Measurements from ENCODE around the gene HDAC4.

HDAC4 gene

DNA sequence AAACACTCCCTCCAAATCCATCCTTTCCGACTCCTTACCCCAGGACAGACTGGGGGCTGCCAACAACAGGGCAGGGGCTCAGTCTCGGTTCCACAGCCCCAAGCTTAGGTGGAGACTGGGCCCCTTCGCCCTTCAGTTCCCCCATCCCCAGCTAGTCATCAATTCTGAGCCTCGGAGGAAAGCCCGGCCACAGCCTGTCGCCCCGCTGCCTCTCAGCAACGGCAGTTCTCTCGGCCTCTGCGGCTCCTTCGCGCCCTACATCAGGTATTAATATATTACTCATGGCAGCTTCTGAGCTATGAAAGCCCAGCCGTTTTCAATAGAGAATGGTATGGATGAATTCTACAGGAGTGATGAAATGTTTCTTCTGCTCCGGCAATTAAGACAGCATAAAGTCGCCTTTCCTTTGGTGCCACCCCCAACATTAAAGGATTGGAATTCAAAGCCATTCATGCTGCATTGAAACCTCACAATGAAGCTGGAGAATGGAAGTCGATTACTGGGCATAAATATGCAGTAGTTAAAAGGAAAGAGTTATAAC is 2.8 kb downstream of the HDAC4 start:
- no peak for DNase-seq (ENCODE audit: low read depth)

DNA sequence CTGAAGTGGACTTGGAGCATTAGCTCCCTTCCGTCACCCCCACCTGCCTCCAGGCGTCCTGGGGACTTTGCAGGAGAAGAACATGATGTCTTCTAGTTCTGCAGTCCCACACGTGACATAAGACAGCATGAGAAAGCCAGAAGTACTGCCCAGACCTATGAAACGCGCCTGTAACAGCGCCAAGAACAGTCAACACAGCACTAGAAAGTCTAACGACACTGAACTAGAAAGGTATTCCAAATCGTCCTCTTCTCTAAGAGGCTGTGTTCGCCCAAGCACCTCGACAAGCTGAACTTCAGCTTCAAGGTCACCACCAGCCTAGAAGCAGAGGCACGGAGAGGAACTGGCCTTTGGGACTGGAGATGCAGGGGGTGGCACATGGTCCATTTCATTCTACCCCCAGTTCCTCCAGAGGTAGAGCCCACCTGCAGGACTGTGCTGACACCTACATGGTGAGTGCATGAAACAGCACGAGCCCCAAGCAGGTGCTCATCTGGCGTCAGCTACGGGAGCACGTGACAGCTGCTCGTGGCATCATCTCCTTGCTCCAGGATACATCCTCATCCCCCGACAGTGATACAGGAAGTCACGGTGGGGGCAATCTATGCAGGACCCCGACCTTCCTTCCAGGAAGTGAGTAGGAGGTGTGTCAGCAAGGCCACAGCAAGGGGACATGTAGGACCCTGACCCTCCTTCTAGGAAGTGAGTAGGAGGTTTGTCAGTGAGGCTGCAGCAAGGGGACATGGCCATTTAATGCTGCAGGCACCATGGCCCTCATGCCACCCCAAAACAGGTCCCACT is 3.7 kb downstream of the HDAC4 start:
- no peak for DNase-seq (ENCODE audit: low read depth)

DNA sequence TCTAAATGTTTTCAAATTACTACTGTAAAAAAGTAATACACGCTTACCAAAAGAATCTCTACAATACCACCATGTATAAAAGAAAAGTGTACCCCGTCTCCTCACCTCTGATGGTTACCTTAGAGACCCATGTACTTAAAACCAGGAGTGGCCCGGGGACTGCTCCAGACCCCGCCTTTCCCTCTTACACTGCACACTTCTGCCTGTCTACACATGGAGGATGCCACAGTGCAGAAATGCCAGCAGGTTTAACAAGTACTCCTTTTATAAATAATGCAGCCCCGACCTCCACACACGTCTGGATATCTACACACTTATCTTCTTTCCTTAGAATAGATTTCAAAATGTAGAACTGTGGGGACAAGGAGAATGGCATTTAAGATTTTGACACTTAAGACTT is 5.3 kb downstream of the HDAC4 start:
- DNase-seq (ENCODE audit: low read depth) = no peak

DNA sequence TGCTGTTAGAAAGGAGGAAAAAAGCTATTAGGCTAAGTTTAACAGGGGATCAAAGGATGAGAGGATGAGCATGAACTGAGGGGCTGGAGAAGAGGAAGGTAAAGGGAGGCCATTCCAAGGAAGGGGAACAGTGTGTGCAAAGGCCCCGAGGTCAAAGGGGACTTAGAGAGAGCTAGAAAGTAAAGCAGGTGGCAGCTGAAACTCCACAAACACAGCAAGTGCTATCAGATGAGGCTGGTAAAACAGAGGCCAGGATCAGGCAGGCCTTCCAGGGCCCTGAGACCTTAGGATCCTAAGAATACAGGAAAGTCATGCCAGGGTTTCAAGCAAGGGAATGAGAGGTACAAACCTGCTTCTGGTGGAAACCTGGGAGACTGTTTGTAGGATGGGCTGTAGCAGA is 5.8 kb downstream of the HDAC4 start:
- DNase-seq (ENCODE audit: low read depth) = no peak

DNA sequence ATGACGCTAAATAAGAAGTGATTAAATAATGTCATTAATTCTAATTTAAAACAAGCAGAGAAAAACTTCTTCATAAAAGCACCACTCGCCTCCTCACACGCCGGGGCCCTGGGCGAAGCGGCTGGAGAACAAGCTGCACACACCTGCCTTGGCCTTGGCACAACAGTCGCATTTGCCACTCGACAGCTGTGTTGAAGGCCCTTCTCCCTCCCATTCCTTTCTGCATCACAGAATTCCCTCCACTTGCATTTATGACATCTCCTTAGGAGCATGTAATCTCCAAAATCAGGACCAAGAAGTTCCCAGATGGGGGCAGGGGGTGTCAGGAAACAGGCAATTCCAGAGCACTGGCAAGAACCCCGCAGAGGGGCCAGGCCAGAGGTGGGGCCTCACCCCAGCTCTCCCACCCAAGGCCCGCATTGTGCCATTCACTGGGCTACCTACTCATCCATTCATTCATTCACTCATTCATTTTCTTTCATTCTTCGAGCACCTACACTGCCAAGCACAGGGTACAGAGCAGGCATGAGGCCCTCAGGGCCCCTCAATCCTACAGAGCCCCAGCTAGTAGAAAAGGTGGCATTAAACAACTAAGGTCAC is 6.4 kb downstream of the HDAC4 start:
- no peak for DNase-seq (ENCODE audit: low read depth)

DNA sequence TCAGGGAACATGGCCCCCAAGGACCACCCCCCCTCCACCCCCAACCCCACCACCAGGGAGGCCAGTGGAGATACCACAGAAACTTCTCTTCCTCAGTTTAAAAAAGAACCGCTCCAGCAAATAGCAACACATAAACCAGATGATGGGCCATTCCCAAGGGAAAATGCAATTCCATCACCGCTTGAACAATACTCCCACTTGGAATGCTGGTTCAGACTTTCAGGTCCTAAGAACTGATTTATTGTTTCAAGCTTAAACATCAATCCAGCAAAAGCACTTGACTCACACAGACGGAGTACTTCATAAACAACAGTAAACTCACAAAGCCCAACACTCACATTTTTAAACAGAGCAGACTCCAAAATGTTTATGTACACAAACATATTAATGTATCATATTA is 6.9 kb downstream of the HDAC4 start:
- no peak for DNase-seq (ENCODE audit: low read depth)

DNA sequence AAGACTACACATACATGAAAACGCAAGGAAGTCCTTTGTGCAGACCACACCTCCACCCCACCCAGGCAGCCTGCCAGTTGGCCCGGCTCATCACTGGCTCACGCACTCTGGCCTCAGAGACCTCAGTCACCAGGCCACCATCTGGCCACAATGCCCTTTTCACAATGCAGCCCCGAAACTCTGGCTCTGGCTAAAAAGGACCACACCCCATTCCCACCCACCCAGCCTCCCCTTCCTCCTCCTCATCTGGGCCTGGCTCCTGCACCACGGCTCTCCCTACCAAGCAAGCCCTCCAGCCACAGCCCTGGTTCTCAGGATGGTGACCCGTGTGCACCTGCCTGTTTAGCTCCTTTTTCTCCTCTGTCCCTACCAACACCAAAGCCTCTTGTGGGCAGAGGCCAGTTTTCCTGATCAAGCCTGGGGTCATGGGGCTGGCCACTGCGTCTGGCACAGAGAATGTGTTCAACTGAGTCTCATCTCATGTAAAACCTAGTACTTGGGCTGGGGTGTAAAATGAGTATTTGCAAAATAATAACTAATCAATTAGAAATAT is 7.4 kb downstream of the HDAC4 start:
- no peak for DNase-seq (ENCODE audit: low read depth)

DNA sequence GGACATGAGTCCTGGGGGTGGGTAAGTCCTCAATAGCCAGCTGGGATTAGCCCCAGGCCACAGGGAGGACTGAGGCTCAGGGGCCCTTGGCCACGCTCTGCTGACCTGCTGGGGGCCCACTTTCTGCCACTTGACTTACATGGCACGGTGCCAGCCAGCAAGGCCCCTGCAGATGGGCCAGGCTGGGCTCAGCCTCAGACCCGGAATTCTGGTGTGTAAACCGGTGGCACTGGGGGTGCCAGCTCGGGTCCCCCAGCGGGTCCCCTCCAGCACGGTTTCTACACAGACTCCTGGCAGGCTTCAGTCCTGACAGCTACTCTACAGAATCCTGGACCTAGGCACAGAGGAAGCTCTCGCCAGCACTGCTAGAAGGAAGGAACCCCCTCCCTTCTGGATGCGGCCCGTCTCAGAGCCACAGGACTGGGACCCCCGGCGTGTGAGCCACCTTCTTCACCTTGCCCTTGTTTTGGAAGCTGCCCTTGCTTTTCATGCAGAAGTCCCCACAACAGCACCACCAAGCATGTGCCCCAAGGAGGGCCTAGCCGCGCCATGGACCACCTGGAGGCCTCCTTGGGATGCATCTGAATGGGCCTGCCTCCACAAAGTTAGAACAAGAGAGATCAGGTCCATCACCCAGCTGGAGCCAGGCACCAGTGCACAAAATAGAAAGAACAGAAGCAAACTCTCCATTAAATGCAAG is 8.0 kb downstream of the HDAC4 start:
- no peak for DNase-seq (ENCODE audit: low read depth)

DNA sequence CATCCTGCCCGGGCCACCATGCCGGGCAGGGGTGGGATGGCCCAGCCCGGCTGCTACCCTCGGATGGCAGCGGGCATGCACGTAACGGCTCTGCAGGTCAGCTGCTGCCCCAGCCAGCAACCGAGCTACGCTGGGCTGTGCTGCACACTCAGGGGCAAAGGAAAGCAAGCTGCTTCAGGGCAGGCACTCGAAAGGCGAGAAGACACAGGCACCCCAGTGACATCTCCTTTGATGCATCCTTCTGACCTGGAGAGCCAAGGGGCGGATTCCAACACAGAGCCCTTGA is 8.8 kb downstream of the HDAC4 start:
- DNase-seq (ENCODE audit: low read depth) = no peak

DNA sequence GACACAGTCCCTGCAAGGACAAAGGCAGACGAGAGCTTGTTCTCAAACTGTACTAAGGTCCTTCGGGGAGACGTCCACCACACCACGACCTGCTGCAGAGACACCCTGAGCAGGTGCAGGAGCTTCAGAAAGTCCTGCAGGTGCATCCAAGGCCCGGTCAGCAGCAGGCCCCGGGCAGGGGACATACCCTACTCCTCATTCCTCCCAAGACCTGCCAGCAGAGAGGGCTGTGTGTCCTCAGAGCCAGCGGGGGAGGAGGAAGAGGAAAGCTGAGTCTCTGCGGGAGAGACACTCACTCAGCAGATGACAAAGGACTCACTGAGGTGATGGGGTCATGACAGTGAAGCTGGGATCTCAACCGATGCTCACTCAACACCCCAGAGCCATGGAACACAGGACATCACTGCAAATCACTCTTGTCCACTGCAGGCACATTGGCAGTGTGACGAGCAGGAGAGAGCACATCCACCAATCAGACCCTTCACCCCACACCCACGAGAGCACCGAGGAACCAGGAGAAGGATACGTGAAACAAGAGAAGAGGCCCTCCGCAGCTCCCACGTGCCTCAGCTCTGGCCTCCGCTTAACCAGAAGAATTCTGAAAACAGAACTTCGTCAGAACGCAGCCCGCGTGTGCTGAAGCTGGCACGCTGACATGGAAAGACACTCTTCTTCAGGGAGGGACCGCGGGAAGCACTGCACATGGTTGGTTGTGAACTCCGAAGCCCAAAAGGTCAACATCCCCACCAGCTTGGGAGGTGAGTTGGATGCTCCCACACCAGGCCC is 9.3 kb downstream of the HDAC4 start:
- DNase-seq (ENCODE audit: low read depth) = no peak

DNA sequence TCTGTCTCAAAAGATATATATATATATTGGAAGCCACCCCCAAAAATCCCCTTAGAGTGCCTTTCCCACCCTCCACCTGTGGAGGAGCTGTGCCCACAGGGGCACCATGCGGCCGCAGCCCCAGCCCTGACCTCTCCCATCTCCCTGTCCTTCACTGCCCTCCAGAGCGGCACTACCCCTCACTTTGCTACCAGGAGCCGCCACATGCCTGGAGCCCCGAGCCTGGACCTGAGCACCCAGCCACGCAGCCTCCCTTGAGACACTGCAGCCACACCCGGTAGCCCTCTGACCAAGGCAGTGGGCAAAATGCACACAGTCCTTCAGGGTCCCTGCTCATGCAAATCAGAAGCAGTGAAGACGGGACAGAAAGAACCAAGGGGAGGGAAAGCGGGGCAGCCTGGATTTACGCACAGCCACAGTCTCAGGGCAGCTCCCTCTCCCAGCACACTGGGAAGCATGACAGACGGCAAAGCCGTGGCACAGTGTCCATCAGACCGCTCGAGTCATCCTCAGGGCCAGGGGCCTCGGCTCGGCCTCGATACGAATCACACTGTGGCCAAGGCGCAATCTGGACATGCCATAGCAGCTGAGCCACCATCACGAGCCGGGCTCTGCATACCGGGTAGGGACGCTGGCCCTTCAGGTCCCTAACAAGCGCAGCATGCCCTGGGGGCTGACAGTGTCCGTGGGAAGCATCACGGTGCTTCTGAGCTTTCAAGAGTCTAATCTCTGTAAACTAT is 10.1 kb downstream of the HDAC4 start:
- no peak for DNase-seq (ENCODE audit: low read depth)

DNA sequence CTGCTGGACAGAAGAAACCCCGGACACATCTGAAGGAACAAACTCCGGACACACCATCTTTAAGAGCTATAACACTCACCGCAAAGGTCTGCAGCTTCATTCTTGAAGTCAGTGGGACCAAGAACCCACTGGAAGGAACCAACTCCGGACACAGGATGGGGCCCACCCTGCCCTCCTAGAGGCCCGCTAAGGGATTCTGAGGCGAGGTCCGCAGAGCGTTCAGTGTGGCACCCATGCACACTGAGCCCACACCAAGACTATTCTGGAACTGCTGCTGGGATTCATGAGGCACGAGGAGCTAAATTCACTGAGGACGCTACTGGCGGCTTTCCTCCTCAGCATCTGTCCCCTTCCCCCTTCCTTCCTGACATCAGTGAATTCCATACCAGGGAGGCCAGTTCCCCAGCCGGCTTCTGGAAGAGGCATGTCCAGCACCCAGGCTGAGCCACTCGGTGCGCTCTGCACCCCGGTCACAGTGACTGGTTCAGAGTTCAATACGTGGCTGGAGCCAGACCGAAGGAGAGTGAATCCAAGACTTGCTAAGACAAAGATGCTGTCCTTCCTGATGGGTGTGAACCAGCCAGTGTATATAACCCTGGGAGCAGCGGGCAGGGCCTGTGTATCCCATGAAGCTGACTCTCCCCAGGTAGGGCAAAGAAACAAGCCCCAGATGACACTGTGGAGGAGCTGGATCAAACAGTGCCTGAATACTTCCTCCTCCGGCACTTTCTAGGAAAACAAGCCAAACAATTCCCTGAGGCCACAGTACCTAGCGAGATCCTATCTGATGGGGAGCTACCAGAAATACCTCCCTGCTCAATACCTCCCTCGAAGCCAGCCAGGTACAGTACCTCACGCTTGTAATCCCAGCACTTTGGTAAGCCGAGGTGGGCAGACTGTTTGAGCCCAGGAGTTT is 11.1 kb downstream of the HDAC4 start:
- no peak for DNase-seq (ENCODE audit: low read depth)

DNA sequence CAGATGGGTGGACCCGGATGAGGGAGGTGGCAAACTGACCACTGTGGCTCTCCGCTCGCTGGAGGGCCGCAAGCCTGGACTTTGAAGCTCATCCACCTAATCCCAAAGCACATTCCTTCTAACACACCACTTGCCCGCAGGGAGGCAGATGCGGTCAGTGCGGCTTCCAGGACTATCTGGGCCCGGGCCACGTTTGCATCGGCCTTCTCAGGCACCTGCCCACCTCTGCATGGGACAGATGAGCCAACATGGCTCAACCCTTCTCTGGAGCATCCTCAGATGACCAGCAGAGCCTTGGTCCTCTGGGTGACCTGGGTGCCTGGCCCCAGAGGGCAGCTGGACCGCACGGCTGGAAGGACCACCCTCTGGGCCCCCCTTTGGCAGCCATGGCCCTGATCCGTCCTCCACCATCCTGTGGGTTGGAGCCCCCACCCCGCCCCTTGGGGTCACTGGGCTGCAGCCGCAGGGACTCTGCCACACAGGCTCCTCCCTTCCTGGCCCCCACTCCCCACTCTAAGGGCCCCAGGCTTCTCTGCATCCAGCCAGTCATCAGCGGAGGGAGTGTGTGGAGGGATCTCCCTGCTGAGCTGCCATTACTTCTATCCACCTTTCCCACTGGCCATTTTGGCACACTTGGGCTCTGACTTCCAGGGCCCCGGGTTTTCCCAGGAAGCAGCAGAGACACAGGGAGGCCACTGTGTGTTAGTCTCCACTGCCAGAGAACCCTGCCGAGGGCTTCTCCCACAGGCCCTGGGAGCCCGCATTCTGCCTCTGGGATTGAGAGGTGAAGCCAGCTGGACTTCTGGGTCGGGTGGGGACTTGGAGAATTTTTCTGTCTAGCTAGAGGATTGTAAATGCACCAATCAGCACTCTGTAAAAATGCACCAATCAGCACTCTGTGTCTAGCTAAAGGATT is 12.3 kb downstream of the HDAC4 start:
- no peak for DNase-seq (ENCODE audit: low read depth)

DNA sequence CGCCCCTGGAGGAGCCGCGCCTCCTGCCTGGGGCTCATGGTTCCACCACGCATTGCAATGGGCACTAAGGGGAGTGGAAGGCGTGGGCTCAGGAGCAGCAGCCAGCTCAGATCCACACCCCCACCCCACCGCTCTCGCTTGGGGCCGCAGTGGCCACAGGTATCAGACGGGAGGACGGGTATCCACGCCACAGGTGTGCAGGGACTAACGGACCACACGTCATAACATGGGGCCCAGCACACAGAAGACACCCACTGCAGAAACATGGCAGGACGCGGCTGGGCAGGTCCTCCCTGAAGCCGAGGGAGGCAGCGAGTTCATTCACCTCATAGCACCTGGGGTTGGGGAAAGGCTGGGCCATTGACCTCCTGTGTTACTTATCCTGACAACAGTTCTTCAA is 13.0 kb downstream of the HDAC4 start:
- no peak for DNase-seq (ENCODE audit: low read depth)

DNA sequence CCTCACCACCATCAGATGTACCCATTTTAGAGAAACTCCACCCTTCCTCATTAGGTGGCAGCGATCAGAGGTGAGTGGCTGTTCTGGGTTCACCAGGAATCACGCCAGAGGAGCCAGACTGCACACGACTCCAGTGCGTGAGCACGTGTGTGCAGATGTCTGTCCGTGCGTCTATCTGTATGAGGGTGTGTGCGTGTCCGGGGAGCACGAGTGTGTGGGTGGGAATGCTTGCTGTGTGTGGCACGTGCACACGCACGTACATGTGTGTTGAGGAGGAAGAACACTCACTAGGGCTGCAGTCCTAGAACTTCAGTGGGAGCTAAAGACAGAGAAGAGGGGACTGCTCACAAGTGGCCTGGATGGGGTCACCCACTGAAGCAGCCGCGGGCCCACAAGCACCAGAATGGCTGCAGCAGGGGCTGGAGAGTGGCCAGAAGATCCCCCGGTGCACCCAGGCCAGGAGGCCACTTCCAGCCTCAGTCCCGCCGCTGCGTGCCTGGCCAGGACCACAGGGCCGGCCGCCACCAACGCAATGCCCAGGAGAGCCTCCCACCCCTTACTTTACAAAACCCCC is 13.9 kb downstream of the HDAC4 start:
- no peak for DNase-seq (ENCODE audit: low read depth)

DNA sequence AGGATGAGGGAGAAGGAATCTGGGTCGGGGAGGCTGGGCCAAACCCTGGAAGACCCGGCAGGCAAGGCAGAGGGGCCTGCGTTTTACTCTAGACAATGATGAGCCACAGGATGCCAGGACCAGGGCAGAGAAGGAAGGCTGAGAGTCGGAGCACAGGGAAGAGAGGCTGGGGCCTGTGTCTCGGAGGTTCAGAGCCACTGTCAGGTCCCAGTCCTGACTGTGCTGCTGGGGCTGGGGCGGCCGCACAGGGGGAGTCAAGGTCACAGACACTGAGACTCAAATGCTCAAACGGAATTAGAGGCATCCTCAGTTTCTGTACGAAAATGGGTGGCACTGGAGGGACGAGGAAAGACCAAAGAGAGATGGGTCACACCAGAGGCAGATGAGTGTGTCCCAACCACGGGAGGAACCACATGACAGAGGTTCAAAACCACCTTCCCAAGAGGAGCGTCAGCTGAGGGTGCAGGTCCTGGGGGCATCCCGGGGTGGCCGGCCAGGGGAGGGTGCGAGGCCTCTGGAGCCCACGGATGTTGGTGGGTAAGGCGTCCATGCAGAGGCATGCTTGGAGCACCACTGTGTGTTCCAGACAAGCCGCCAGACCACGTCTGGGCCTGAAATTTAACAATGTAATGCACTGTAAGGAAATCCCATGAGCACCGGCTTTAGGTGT is 14.7 kb downstream of the HDAC4 start:
- no peak for DNase-seq (ENCODE audit: low read depth)

DNA sequence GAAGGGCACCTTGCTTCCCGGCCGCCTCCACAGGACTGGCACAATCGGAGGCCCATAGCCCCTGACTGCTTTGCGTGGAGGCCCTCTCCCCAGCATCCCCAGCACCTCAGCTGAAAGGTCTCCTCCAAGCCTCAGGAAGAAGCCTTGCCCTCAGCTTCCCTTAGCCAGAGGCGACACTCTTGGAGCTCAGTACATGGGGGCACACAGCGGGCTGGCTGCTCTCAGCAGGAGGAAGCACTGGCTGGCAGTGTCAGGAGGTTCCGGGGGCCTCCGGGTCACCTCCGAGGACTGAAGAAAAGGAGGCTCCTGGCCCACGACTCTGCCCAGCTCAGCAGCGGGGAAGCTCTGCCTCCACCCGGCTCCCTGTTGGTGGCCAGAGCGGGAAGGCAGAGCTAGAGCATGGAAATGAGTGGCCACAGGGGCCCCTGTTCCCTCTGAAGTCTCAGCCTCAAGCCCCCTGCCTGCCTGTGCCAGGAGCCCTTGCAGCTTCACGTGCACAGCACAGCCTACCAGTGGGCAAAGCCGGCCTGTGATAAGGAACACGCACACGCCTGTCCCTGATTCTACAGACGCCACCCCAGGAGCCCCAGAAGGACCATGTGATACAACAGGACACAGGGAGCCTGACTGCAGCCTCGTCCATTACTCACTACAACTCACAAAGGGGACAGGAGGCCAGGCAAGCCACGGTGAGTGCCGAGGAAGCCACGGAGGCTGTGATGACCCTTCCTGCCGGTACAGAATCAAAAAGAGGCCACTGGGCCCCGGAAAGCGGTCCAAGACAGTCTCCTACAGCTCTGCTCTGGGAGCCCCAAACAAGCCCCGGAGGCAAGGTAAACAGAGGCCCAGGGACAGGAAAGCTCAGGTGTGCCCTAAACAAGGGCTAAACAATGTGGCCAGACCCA is 15.5 kb downstream of the HDAC4 start:
- no peak for DNase-seq (ENCODE audit: low read depth)
